ENCODE measurements around the gene KDM4C. TPM values are rescaled to one million over a fixed set of nuclear protein-coding genes. Genes with fewer than 3 reads are reported as not detected.
"Not testable (repeated sequence)": the region's sequence is repeated elsewhere in the genome, so short reads cannot be mapped to it uniquely, and the experiment has no call there.

The KDM4C gene
- polyA plus RNA-seq, 3 donors = 16.4 to 17.5 (median 16.7) TPM

GRCh38 chr9:6802926-6803325, 45.2 kb downstream of the KDM4C start:
- no peak for DNase-seq (ENCODE audit: low read depth in 3 of 3, low spot score in 2 of 3)

- no peak for DNase-seq (ENCODE audit: low read depth in 3 of 3, low spot score in 2 of 3)
Observed at GRCh38 chr9:6805532-6805931, 47.8 kb downstream of the KDM4C start.

- not testable (repeated sequence) for DNase-seq (ENCODE audit: low read depth in 3 of 3, low spot score in 2 of 3)
Observed at GRCh38 chr9:6806318-6806717, 48.5 kb downstream of the KDM4C start.

GRCh38 chr9:6807669-6808068, 49.9 kb downstream of the KDM4C start:
- DNase-seq (ENCODE audit: low read depth in 3 of 3, low spot score in 2 of 3) = not testable (repeated sequence)

GRCh38 chr9:6811436-6811835, 53.7 kb downstream of the KDM4C start:
- DNase-seq (ENCODE audit: low read depth in 3 of 3, low spot score in 2 of 3) = no peak

- DNase-seq (ENCODE audit: low read depth in 3 of 3, low spot score in 2 of 3) = no peak
Observed at GRCh38 chr9:6816581-6816980, 58.8 kb downstream of the KDM4C start.

- no peak for DNase-seq (ENCODE audit: low read depth in 3 of 3, low spot score in 2 of 3)
Observed at GRCh38 chr9:6818292-6818922, 60.6 kb downstream of the KDM4C start.

GRCh38 chr9:6819112-6819511, 61.3 kb downstream of the KDM4C start:
- no peak for DNase-seq (ENCODE audit: low read depth in 3 of 3, low spot score in 2 of 3)

GRCh38 chr9:6819529-6819928, 61.8 kb downstream of the KDM4C start:
- DNase-seq (ENCODE audit: low read depth in 3 of 3, low spot score in 2 of 3) = no peak

GRCh38 chr9:6822696-6823095, 64.9 kb downstream of the KDM4C start:
- no peak for DNase-seq (ENCODE audit: low read depth in 3 of 3, low spot score in 2 of 3)

GRCh38 chr9:6827439-6828145, 69.8 kb downstream of the KDM4C start:
- peak; percentile 45 to 58 (median 57) for DNase-seq (ENCODE audit: low read depth in 3 of 3, low spot score in 2 of 3)

GRCh38 chr9:6829027-6829426, 71.3 kb downstream of the KDM4C start:
- no peak for DNase-seq (ENCODE audit: low read depth in 3 of 3, low spot score in 2 of 3)

- DNase-seq (ENCODE audit: low read depth in 3 of 3, low spot score in 2 of 3) = no peak
Observed at GRCh38 chr9:6829536-6829935, 71.8 kb downstream of the KDM4C start.

- DNase-seq (ENCODE audit: low read depth in 3 of 3, low spot score in 2 of 3) = no peak
Observed at GRCh38 chr9:6833518-6834192, 75.9 kb downstream of the KDM4C start.

GRCh38 chr9:6834306-6834705, 76.5 kb downstream of the KDM4C start:
- DNase-seq (ENCODE audit: low read depth in 3 of 3, low spot score in 2 of 3) = no peak

- no peak for DNase-seq (ENCODE audit: low read depth in 3 of 3, low spot score in 2 of 3)
Observed at GRCh38 chr9:6838158-6838557, 80.4 kb downstream of the KDM4C start.

GRCh38 chr9:6842584-6842947, 84.8 kb downstream of the KDM4C start:
- DNase-seq (ENCODE audit: low read depth in 3 of 3, low spot score in 2 of 3) = no peak

- DNase-seq (ENCODE audit: low read depth in 3 of 3, low spot score in 2 of 3) = no peak
Observed at GRCh38 chr9:6843742-6844141, 86.0 kb downstream of the KDM4C start.

- no peak for DNase-seq (ENCODE audit: low read depth in 3 of 3, low spot score in 2 of 3)
Observed at GRCh38 chr9:6844267-6844666, 86.5 kb downstream of the KDM4C start.

GRCh38 chr9:6845128-6845826, 87.5 kb downstream of the KDM4C start:
- no peak for DNase-seq (ENCODE audit: low read depth in 3 of 3, low spot score in 2 of 3)

GRCh38 chr9:6845880-6846279, 88.1 kb downstream of the KDM4C start:
- DNase-seq (ENCODE audit: low read depth in 3 of 3, low spot score in 2 of 3) = peak in 1 of 3 donors; percentile 46

Measured in right renal cortex interstitium (tissue), 3 donors.